K562 (cell line): ENCODE data around the gene FKBP1C. TPM values are rescaled to one million over a fixed set of nuclear protein-coding genes. Genes with fewer than 3 reads are reported as not detected.

Experiments
- ATAC-seq: fragments of 200-7000 bp; cut with Tn5 transposase; 3 replicates; pipeline ENCODE4 v1.9.1; 2020; ENCODE audit warnings: moderate library complexity
- BruUV-seq: library from RNA; stranded (reverse); fragments of 400-500 nt; replicated peaks from 2 replicates; lab custom pipeline; 2021; lab: Mats Ljungman, UMichigan
- CTCF ChIA-PET: fragments of 300-600 bp; formaldehyde crosslinking; extraction: SDS; loops from one replicate; lab custom pipeline; 2021; ENCODE audit warnings: low intra/inter-chr PET ratio; lab: Yijun Ruan, JAX
- POLR2A ChIA-PET: fragments of 300-600, 350-650 bp; sonication (Branson Sonifier 250); formaldehyde crosslinking; extraction: SDS; loops from one replicate; lab custom pipeline; 2021; ENCODE audit warnings: antibody characterized with exemption, inconsistent platforms; lab: Yijun Ruan, JAX
- DNase-seq, 4 experiments: peaks; one replicate each; pipeline versions ENCODE4 v3.0.0 to v3.0.0-alpha.2; 2011 to 2018; ENCODE audit warnings: low spot score in 3 of 4, mixed read lengths in 3 of 4; ENCODE audit errors: extremely low read depth in 1 of 4
- FAIRE-seq: peaks from 2 replicates; lab custom pipeline; 2011; peaks lifted over from hg19 to GRCh38; lab: Jason Lieb, UNC
- H2AFZ ChIP-seq: 2 replicates; pipeline ENCODE4 v1.6.0; 2011; ENCODE audit warnings: low read depth, low read length, control low read depth, inconsistent platforms
- H3K27ac ChIP-seq: fragments of 200-600 bp; 3 replicates; pipeline ENCODE4 v1.8.0; 2011; ENCODE audit warnings: low read depth, mild to moderate bottlenecking, control low read depth, inconsistent platforms, low read length, moderate library complexity, mixed read lengths; ENCODE audit errors: extremely low read depth
- H3K27me3 ChIP-seq, 2 experiments: fragments of 300-600 bp in 1 of 2; 2 replicates in 1 of 2; 3 replicates in 1 of 2; pipeline versions ENCODE4 v1.6.0 to v1.8.0; 2011; ENCODE audit warnings: inconsistent platforms in 2 of 2, low read length in 2 of 2, mild to moderate bottlenecking in 1 of 2, mixed read lengths in 1 of 2, moderate library complexity in 1 of 2; ENCODE audit not compliant: control insufficient read depth in 2 of 2, insufficient read depth in 2 of 2
- H3K36me3 ChIP-seq: fragments of 300-600 bp; 3 replicates; pipeline ENCODE4 v1.8.0; 2011; ENCODE audit warnings: mild to moderate bottlenecking, low read length, inconsistent platforms; ENCODE audit not compliant: control insufficient read depth, insufficient read depth
- H3K4me1 ChIP-seq, 2 experiments: fragments of 200-600 bp in 1 of 2; replicated peaks in 1 of 2; 2 replicates in 1 of 2; 3 replicates in 1 of 2; pipeline versions ENCODE4 v1.5.1 to v1.8.0; 2011; ENCODE audit warnings: inconsistent platforms in 2 of 2, low read length in 2 of 2, mild to moderate bottlenecking in 1 of 2, mixed read lengths in 1 of 2, moderate library complexity in 1 of 2; ENCODE audit not compliant: control insufficient read depth in 2 of 2, insufficient read depth in 2 of 2
- H3K4me2 ChIP-seq: 2 replicates; pipeline ENCODE4 v1.6.1; 2011; ENCODE audit warnings: low read length, control low read depth, inconsistent platforms, mixed read lengths; ENCODE audit not compliant: insufficient read depth
- H3K4me3 ChIP-seq: fragments of 200-600 bp; sonication (generic), shearing (Covaris generic); 2 replicates; pipeline ENCODE4 v1.5.1; 2016; ENCODE audit warnings: control low read depth, inconsistent platforms
- H3K79me2 ChIP-seq: fragments of 200-600 bp; 3 replicates; pipeline ENCODE4 v1.8.0; 2011; ENCODE audit warnings: low read length, inconsistent platforms; ENCODE audit not compliant: control insufficient read depth, insufficient read depth
- H3K9ac ChIP-seq, 2 experiments: 2 replicates each; pipeline versions ENCODE4 v1.6.0 to v1.6.1; 2011; ENCODE audit warnings: low read depth in 2 of 2, low read length in 2 of 2, control low read depth in 1 of 2, inconsistent platforms in 1 of 2, mild to moderate bottlenecking in 1 of 2, mixed read lengths in 1 of 2; ENCODE audit not compliant: insufficient read depth in 1 of 2
- H3K9me1 ChIP-seq: one replicate; pipeline ENCODE4 v1.6.0; 2011; ENCODE audit warnings: inconsistent platforms, mild to moderate bottlenecking, low read length, moderate library complexity; ENCODE audit not compliant: control insufficient read depth, insufficient read depth
- H3K9me3 ChIP-seq: replicated peaks from 2 replicates; pipeline ENCODE4 v1.5.1; 2011; ENCODE audit warnings: low read depth, low read length, inconsistent platforms; ENCODE audit not compliant: control insufficient read depth, insufficient read depth
- H4K20me1 ChIP-seq: replicated peaks from 2 replicates; pipeline ENCODE4 v1.6.1; 2011; ENCODE audit warnings: low read length, inconsistent platforms, mixed read lengths; ENCODE audit not compliant: control insufficient read depth, insufficient read depth
- ATF1 ChIP-seq, 2 experiments: fragments of 450-650 bp in 1 of 2; IDR thresholded peaks; 2 replicates each; pipeline ENCODE4 v1.6.1; 2016; ENCODE audit warnings: missing compliant biosample characterization in 1 of 2, missing genetic modification characterization in 1 of 2
- ELF2 ChIP-seq: fragments of 250-450 bp; sonication (Bioruptor Pico); IDR thresholded peaks from 2 replicates; pipeline ENCODE4 v1.5.0; 2021; ENCODE audit warnings: mild to moderate bottlenecking
- ELF4 ChIP-seq: fragments of 450-650 bp; formaldehyde crosslinking; IDR thresholded peaks from 2 replicates; pipeline ENCODE4 v1.4.0; 2022; ENCODE audit warnings: missing genetic modification characterization
- ESRRB ChIP-seq: fragments of 250-450 bp; sonication (Bioruptor Pico); IDR thresholded peaks from 2 replicates; pipeline ENCODE4 v1.5.0; 2020; ENCODE audit warnings: mild to moderate bottlenecking, moderate library complexity, borderline replicate concordance
- GTF2F1 ChIP-seq: IDR thresholded peaks from 2 replicates; pipeline ENCODE4 v1.6.1; 2011; ENCODE audit warnings: low read depth, low read length, improper control_type of control experiment
- HDAC2 ChIP-seq: fragments of 450-650 bp; IDR thresholded peaks from 2 replicates; pipeline ENCODE4 v1.6.1; 2016; ENCODE audit warnings: mild to moderate bottlenecking
- HNRNPL ChIP-seq: fragments of 200-400 bp; formaldehyde crosslinking; IDR thresholded peaks from 2 replicates; pipeline ENCODE4 v1.6.1; 2017; ENCODE audit warnings: low read depth, mild to moderate bottlenecking, low read length
- IRF2 ChIP-seq: sonication (generic); formaldehyde crosslinking; IDR thresholded peaks from 2 replicates; pipeline ENCODE4 v1.8.1; 2022; ENCODE audit warnings: mild to moderate bottlenecking, missing genetic modification reagents
- KLF13 ChIP-seq: fragments of 450-650 bp; IDR thresholded peaks from 2 replicates; pipeline ENCODE4 v1.6.1; 2016; ENCODE audit warnings: missing genetic modification characterization, low read depth, mild to moderate bottlenecking, missing compliant biosample characterization, moderate library complexity, borderline replicate concordance
- MAFF ChIP-seq: IDR thresholded peaks from 2 replicates; pipeline ENCODE4 v1.6.1; 2012; ENCODE audit warnings: low read length, improper control_type of control experiment
- MCM3 ChIP-seq: fragments of 450-650 bp; IDR thresholded peaks from 2 replicates; pipeline ENCODE4 v1.6.1; 2016
- NCOA2 ChIP-seq, 2 experiments: fragments of 450-650 bp; IDR thresholded peaks; 2 replicates each; pipeline ENCODE4 v1.6.1; 2018; ENCODE audit warnings: mild to moderate bottlenecking in 2 of 2, moderate library complexity in 1 of 2; ENCODE audit not compliant: partially characterized antibody in 2 of 2
- NR2F6 ChIP-seq: fragments of 450-650 bp; formaldehyde crosslinking; IDR thresholded peaks from 2 replicates; pipeline ENCODE4 v1.4.0; 2020; ENCODE audit warnings: mild to moderate bottlenecking
- POLR2A ChIP-seq: fragments of 450-650 bp; conservative IDR thresholded peaks from 2 replicates; pipeline ENCODE4 v1.6.1; 2016
- SETDB1 ChIP-seq: IDR thresholded peaks from one replicate; pipeline ENCODE4 v1.6.1; 2012; ENCODE audit warnings: low read length, control low read depth, inconsistent platforms
- SIRT6 ChIP-seq: IDR thresholded peaks from one replicate; pipeline ENCODE4 v1.6.1; 2012; ENCODE audit warnings: low read depth, mild to moderate bottlenecking, control low read depth, inconsistent platforms, low read length, moderate library complexity
- SIX5 ChIP-seq, 2 experiments: IDR thresholded peaks; 2 replicates each; pipeline ENCODE4 v1.6.1; 2011; ENCODE audit warnings: low read length in 2 of 2, borderline replicate concordance in 1 of 2, low read depth in 1 of 2, mild to moderate bottlenecking in 1 of 2, moderate library complexity in 1 of 2; ENCODE audit not compliant: insufficient read depth in 1 of 2
- ZC3H8 ChIP-seq: fragments of 450-650 bp; IDR thresholded peaks from 2 replicates; pipeline ENCODE4 v1.6.1; 2017
- ZNF444 ChIP-seq: fragments of 250-450 bp; sonication (Bioruptor Pico); IDR thresholded peaks from 2 replicates; pipeline ENCODE4 v1.4.0; 2020; ENCODE audit warnings: mild to moderate bottlenecking, moderate library complexity
- WGBS: fragments of 100-300 bp; shearing (Covaris generic); methylation state at CpG from one replicate; pipeline ENCODE4 v1.1.6; 2016; ENCODE audit warnings: low coverage, mixed read lengths; ENCODE audit not compliant: insufficient coverage; ENCODE audit errors: missing lambda C conversion rate; 5-methylcytosine and 5-hydroxymethylcytosine counted together
- in situ Hi-C: fragments of 300-500 bp; cut with MboI; formaldehyde crosslinking; loops from 4 replicates; pipeline ENCODE4 v1.15.0; 2018; ENCODE audit warnings: inconsistent platforms, mixed read lengths
- intact Hi-C: fragments of 100-400 bp; cut with micrococcal nuclease; formaldehyde crosslinking; loops from 2 replicates; pipeline ENCODE4 v1.14.2; 2022
- polyA plus RNA-seq, 8 experiments: library from polyadenylated mRNA; depleted of rRNA in 4 of 8; stranded (reverse) in 5 of 8; unstranded in 3 of 8; fragments of >200 nt; fragmentation: Nextera tagmentation in 2 of 8; fragmentation: Illumina TruSeq in 1 of 8; extraction: Ambion mirVana in 2 of 8; extraction: Trizol in 1 of 8; gene quantifications; 2 replicates each; pipeline versions ENCODE4 v1.2.1 to v1.2.3, GENCODE V29; 2011 to 2014; ENCODE audit warnings: inconsistent platforms in 1 of 8, missing spikeins in 1 of 8
- total RNA-seq, 7 experiments: library from RNA; depleted of rRNA in 6 of 7; stranded (reverse); fragments of >200 nt in 6 of 7; fragmentation: Illumina TruSeq in 2 of 7; extraction: Trizol in 2 of 7; gene quantifications; 2 replicates each; pipeline versions ENCODE4 v1.2.1 to v1.2.3, GENCODE V29; 2011 to 2021; ENCODE audit warnings: low replicate concordance in 1 of 7
- TF ChIP-seq, protein P1 (sequence below): fragments of 150-350 bp; conservative IDR thresholded peaks from 2 replicates; pipeline ENCODE4 v1.6.1; 2014; ENCODE audit warnings: low read length
- TF ChIP-seq, protein P2 (sequence below): fragments of 250-450 bp; sonication (Bioruptor Pico); IDR thresholded peaks from 2 replicates; pipeline ENCODE4 v1.8.0; 2022; ENCODE audit warnings: moderate library complexity, mild to moderate bottlenecking, inconsistent platforms

FKBP1C gene
- total and polyA plus RNA-seq, 9 of the 15 experiments (the other 6 are each of a cell fraction or from before 2014, with no cell fraction given) = 0.14 to 1.4 (median 0.28) TPM; not detected in 2

GRCh38 chr6:63214816-63215215 is 3.5 kb downstream of the FKBP1C start (continued):
- TF ChIP-seq, protein P1, sequence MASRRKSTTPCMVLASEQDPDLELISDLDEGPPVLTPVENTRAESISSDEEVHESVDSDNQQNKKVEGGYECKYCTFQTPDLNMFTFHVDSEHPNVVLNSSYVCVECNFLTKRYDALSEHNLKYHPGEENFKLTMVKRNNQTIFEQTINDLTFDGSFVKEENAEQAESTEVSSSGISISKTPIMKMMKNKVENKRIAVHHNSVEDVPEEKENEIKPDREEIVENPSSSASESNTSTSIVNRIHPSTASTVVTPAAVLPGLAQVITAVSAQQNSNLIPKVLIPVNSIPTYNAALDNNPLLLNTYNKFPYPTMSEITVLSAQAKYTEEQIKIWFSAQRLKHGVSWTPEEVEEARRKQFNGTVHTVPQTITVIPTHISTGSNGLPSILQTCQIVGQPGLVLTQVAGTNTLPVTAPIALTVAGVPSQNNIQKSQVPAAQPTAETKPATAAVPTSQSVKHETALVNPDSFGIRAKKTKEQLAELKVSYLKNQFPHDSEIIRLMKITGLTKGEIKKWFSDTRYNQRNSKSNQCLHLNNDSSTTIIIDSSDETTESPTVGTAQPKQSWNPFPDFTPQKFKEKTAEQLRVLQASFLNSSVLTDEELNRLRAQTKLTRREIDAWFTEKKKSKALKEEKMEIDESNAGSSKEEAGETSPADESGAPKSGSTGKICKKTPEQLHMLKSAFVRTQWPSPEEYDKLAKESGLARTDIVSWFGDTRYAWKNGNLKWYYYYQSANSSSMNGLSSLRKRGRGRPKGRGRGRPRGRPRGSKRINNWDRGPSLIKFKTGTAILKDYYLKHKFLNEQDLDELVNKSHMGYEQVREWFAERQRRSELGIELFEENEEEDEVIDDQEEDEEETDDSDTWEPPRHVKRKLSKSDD = no peak
- TF ChIP-seq MAFF = no peak
- TF ChIP-seq POLR2A = no peak

- ChIA-PET POLR2A (no interaction called here), CTCF (no interaction called here)
- no peaks in the 10 kb centered on the region for H3K36me3 ChIP-seq
- no peak for TF ChIP-seq ESRRB
- no peak for TF ChIP-seq KLF13
- TF ChIP-seq HDAC2 = no peak
- no peak for TF ChIP-seq MCM3
- TF ChIP-seq IRF2 (CRISPR knock-in tag) = no peak
- TF ChIP-seq HNRNPL = no peak
- TF ChIP-seq NCOA2 (IDR thresholded peaks at IDR 0.05; ENCODE audit: partially characterized antibody in 2 of 2) = no peak
- TF ChIP-seq ZNF444 (CRISPR knock-in tag) = no peak
- no peak for TF ChIP-seq ELF2 (CRISPR knock-in tag)
- no peak for TF ChIP-seq ATF1 (CRISPR knock-in tag; IDR thresholded peaks at IDR 0.05)
- TF ChIP-seq ATF1 (tag; IDR thresholded peaks at IDR 0.05) = no peak
- no peak for TF ChIP-seq SIRT6
- TF ChIP-seq SIX5 (IDR thresholded peaks at IDR 0.05; ENCODE audit: borderline replicate concordance in 1 of 2, insufficient read depth in 1 of 2, low read depth in 1 of 2, low read length in 2 of 2) = no peak
- TF ChIP-seq ZC3H8 = no peak
- TF ChIP-seq NR2F6 (CRISPR knock-in tag) = no peak
- no peak for TF ChIP-seq ELF4 (CRISPR knock-in tag)
- no peak for TF ChIP-seq SETDB1
- TF ChIP-seq, protein P2, sequence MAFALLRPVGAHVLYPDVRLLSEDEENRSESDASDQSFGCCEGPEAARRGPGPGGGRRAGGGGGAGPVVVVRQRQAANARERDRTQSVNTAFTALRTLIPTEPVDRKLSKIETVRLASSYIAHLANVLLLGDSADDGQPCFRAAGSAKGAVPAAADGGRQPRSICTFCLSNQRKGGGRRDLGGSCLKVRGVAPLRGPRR (CRISPR knock-in tag) = no peak
- TF ChIP-seq GTF2F1 = no peak
Observed at GRCh38 chr6:63224179-63224578, 12.9 kb downstream of the FKBP1C start.

More at GRCh38 chr6:63224179-63224578, 12.9 kb downstream of the FKBP1C start:
- Histone ChIP-seq H3K27ac (no peak overlapping the region), H3K27me3 (no peaks in the 10 kb centered on the region), H3K9me3 (no peaks in the 10 kb centered on the region), H2AFZ (no peak overlapping the region), H3K9me1 (no peaks in the 10 kb centered on the region), H4K20me1 (no peaks in the 10 kb centered on the region), H3K4me3 (no peak overlapping the region), H3K4me1 (no peaks in the 10 kb centered on the region), H3K79me2 (no peaks in the 10 kb centered on the region), H3K9ac (no peak overlapping the region), H3K4me2 (no peak overlapping the region)
- ATAC-seq (no peak), DNase-seq (no peak), FAIRE-seq (no peak)
- no TSS peak for BruUV-seq
- intact Hi-C loops = no loop called here
- in situ Hi-C loops = no loop called here
- WGBS = 0% methylated on average over 2 of the region's 2 CpGs
